ENCODE measurements around the gene MIDN.
"Not testable (repeated sequence)": the region's sequence is repeated elsewhere in the genome, so short reads cannot be mapped to it uniquely, and the experiment has no call there.

DNA sequence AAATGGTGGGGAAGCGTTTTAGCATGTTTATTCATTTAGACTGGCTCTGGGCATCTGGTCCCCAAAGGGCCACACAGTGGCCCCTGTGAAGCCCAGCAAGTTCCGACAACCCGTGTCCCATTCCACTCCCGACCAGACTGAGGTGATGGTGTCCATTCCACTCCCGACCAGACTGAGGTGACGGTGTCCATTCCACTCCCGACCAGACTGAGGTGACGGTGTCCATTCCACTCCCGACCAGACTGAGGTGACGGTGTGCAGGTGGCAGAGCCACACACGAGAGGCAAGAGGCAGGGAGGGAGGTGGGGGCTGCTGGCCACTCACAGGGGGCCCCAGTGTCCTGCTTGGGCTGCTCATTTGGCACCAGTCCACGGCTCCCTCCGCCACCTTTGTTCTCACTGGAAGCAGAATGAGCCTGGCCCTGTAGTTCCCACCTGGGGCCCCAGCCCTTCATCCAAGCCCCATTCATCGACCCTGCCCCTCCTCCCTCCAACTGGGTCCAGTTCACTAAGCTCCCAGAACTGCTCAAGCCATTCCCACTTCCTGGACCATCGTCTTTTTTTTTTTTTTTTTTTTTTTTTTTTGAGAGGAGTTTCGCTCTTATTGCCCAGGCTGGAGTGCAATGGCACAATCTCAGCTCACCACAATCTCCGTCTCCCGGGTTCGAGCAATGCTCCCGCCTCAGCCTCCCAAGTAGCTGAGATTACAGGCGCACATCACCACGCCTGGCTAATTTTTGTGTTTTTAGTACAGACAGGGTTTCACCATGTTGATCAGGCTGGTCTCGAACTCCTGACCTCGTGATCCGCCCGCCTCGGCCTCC lies 1.9 kb upstream of the MIDN start:
- TF ChIP-seq POLR2AphosphoS5 (IDR thresholded peaks at IDR 0.05; ENCODE audit: low read length); NFXL1 (IDR thresholded peaks at IDR 0.05; ENCODE audit: borderline replicate concordance); TAF1 (IDR thresholded peaks at IDR 0.05; ENCODE audit: borderline replicate concordance, low read depth, low read length); HDAC6 (IDR thresholded peaks at IDR 0.05; ENCODE audit: unreplicated experiment); SRF (IDR thresholded peaks at IDR 0.05; ENCODE audit: low read depth in 2 of 2, low read length in 2 of 2); CBFB (IDR thresholded peaks at IDR 0.05; ENCODE audit: low read depth); ZBTB33 (IDR thresholded peaks at IDR 0.05); CHD2 (IDR thresholded peaks at IDR 0.05; ENCODE audit: borderline replicate concordance, low read depth, low read length); POLR2A (IDR thresholded peaks at IDR 0.05; ENCODE audit: low read depth, low read length); MLLT1 (IDR thresholded peaks at IDR 0.05): not testable (repeated sequence)
- TF ChIP-seq, protein P1, sequence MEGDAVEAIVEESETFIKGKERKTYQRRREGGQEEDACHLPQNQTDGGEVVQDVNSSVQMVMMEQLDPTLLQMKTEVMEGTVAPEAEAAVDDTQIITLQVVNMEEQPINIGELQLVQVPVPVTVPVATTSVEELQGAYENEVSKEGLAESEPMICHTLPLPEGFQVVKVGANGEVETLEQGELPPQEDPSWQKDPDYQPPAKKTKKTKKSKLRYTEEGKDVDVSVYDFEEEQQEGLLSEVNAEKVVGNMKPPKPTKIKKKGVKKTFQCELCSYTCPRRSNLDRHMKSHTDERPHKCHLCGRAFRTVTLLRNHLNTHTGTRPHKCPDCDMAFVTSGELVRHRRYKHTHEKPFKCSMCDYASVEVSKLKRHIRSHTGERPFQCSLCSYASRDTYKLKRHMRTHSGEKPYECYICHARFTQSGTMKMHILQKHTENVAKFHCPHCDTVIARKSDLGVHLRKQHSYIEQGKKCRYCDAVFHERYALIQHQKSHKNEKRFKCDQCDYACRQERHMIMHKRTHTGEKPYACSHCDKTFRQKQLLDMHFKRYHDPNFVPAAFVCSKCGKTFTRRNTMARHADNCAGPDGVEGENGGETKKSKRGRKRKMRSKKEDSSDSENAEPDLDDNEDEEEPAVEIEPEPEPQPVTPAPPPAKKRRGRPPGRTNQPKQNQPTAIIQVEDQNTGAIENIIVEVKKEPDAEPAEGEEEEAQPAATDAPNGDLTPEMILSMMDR (IDR thresholded peaks at IDR 0.05 in 2 of 3, conservative IDR thresholded peaks at IDR 0.05 in 1 of 3; ENCODE audit: control insufficient read depth in 2 of 3, extremely low read depth in 1 of 3, insufficient read depth in 1 of 3, low read depth in 3 of 3, low read length in 3 of 3) = not testable (repeated sequence)
- TF ChIP-seq, protein P2, sequence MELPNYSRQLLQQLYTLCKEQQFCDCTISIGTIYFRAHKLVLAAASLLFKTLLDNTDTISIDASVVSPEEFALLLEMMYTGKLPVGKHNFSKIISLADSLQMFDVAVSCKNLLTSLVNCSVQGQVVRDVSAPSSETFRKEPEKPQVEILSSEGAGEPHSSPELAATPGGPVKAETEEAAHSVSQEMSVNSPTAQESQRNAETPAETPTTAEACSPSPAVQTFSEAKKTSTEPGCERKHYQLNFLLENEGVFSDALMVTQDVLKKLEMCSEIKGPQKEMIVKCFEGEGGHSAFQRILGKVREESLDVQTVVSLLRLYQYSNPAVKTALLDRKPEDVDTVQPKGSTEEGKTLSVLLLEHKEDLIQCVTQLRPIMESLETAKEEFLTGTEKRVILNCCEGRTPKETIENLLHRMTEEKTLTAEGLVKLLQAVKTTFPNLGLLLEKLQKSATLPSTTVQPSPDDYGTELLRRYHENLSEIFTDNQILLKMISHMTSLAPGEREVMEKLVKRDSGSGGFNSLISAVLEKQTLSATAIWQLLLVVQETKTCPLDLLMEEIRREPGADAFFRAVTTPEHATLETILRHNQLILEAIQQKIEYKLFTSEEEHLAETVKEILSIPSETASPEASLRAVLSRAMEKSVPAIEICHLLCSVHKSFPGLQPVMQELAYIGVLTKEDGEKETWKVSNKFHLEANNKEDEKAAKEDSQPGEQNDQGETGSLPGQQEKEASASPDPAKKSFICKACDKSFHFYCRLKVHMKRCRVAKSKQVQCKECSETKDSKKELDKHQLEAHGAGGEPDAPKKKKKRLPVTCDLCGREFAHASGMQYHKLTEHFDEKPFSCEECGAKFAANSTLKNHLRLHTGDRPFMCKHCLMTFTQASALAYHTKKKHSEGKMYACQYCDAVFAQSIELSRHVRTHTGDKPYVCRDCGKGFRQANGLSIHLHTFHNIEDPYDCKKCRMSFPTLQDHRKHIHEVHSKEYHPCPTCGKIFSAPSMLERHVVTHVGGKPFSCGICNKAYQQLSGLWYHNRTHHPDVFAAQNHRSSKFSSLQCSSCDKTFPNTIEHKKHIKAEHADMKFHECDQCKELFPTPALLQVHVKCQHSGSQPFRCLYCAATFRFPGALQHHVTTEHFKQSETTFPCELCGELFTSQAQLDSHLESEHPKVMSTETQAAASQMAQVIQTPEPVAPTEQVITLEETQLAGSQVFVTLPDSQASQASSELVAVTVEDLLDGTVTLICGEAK (IDR thresholded peaks at IDR 0.05; ENCODE audit: borderline replicate concordance) = not testable (repeated sequence)
- TF ChIP-seq, protein P3, sequence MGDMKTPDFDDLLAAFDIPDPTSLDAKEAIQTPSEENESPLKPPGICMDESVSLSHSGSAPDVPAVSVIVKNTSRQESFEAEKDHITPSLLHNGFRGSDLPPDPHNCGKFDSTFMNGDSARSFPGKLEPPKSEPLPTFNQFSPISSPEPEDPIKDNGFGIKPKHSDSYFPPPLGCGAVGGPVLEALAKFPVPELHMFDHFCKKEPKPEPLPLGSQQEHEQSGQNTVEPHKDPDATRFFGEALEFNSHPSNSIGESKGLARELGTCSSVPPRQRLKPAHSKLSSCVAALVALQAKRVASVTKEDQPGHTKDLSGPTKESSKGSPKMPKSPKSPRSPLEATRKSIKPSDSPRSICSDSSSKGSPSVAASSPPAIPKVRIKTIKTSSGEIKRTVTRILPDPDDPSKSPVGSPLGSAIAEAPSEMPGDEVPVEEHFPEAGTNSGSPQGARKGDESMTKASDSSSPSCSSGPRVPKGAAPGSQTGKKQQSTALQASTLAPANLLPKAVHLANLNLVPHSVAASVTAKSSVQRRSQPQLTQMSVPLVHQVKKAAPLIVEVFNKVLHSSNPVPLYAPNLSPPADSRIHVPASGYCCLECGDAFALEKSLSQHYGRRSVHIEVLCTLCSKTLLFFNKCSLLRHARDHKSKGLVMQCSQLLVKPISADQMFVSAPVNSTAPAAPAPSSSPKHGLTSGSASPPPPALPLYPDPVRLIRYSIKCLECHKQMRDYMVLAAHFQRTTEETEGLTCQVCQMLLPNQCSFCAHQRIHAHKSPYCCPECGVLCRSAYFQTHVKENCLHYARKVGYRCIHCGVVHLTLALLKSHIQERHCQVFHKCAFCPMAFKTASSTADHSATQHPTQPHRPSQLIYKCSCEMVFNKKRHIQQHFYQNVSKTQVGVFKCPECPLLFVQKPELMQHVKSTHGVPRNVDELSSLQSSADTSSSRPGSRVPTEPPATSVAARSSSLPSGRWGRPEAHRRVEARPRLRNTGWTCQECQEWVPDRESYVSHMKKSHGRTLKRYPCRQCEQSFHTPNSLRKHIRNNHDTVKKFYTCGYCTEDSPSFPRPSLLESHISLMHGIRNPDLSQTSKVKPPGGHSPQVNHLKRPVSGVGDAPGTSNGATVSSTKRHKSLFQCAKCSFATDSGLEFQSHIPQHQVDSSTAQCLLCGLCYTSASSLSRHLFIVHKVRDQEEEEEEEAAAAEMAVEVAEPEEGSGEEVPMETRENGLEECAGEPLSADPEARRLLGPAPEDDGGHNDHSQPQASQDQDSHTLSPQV (IDR thresholded peaks at IDR 0.05) = not testable (repeated sequence)

Measured in GM12878 (cell line).